Cardiac ventricle fibroblast (primary cell): ENCODE measurements around the gene SETDB2. TPM values are rescaled to one million over a fixed set of nuclear protein-coding genes. Genes with fewer than 3 reads are reported as not detected.

ENCODE experiments used
- total RNA-seq: library from RNA; depleted of rRNA; stranded (reverse); fragments of >200 nt; gene quantifications from 2 replicates; pipeline ENCODE4 v1.2.3, GENCODE V29; 2015

Gene SETDB2, protein sequence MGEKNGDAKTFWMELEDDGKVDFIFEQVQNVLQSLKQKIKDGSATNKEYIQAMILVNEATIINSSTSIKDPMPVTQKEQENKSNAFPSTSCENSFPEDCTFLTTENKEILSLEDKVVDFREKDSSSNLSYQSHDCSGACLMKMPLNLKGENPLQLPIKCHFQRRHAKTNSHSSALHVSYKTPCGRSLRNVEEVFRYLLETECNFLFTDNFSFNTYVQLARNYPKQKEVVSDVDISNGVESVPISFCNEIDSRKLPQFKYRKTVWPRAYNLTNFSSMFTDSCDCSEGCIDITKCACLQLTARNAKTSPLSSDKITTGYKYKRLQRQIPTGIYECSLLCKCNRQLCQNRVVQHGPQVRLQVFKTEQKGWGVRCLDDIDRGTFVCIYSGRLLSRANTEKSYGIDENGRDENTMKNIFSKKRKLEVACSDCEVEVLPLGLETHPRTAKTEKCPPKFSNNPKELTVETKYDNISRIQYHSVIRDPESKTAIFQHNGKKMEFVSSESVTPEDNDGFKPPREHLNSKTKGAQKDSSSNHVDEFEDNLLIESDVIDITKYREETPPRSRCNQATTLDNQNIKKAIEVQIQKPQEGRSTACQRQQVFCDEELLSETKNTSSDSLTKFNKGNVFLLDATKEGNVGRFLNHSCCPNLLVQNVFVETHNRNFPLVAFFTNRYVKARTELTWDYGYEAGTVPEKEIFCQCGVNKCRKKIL
- 2.8 and 3.6 TPM in 2 replicates for total RNA-seq

DNA sequence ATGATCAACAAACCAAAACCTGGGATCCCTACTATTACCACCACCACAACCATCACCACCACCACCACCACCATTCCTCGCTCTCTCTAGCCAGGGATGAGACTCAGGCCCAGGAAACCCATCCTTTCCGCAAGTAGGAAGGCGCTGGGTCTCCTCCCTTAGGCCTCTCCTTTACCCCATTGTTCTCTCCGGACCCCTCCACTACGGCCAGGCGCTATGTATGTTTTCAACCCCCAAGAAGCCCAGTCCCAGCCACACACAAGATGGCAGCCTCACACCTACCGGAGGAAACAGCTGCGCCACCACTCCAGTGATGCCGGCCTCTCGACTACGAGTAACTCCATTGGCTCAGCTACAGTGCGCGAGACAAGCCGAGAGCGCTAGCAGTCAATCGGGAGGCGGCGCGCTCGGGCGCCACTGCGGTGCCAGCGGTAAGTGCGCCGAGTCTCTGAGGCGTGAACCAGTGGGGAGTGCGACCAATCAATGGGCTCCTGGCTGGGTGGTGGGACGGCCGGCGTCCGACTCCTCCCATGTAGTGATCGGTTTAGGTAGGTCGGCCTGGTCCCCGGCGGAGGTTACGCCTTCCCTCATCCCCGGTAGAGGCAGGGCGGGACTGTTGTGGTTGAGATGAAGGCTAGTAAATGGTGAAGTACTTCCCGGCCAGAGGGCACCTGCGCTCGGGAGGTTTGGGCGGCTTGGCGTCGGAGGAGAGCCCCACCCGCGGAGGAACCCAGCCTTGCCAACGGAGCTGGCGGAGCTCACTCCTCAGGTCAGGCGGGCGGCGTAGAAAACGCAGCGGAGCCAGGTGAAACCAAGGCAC is at the start of gene SETDB2, which contains the start of gene CAB39L:
TSS of gene SETDB2 (plus strand) at position 571 of the 820 bp plus-strand sequence. CDS start 7,620 bp downstream, outside the sequence.
TSS of gene CAB39L (minus strand) at position 361 of the 820 bp plus-strand sequence. CDS start 61,154 bp downstream, outside the sequence.

DNA sequence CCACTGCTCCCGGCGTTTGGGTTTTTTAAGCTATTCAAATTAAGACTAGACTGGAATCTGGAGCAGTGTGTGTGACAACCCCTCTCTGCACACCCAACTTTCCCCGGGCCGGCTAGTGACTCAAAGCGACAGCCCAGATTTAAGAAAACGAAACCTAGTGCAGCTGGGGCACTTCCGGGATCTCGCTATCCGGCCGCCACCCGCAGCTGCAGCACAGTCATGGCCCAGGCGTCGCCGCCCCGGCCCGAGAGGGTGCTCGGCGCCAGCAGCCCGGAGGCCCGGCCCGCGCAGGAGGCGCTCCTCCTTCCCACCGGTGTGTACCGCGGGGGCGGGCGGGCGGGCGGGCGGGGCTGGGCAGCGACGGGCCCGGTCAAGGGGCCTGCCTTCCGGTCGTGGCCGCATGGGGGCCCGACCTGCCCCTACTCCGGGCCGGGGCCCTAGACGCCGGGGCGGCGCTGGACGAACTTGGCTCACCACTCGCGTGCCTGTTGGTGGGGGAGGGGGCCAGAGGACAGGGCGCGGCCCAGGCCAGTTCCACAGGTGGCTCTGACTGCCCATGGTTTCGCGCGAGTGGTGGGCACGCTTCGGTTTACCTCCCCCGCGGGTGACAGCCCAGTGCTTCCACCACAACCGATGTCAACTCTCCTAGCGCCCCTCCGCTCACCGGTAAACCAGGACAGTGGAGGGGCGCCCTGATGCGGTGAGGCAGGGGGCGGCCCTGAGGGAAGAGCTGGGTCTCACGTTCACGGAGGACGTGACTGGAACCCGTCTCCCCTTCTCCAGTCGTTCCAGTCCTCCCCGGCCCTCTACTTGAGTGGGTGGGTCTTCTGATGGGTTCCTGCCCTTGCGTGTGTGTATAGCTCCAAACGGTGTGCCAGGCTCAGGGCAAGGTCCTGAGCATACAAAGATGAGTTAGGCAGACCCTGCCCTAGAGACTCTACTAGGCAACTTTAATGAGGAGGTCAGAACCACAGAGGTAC is 52.0 kb downstream of the SETDB2 start, which contains the start of gene PHF11:
TSS of gene PHF11 (plus strand) at position 171 of the 980 bp plus-strand sequence. CDS start at position 220, 49 bp downstream.

Other genes starting within 250 kb of the SETDB2 start
- not detected in 2 replicates for gene MLNR, start 223.9 kb upstream of the SETDB2 start, total RNA-seq
- gene CDADC1, start 196.3 kb upstream of the SETDB2 start, total RNA-seq = 3.5 and 4.0 TPM in 2 replicates
- gene CAB39L, start 210 bp upstream of the SETDB2 start, total RNA-seq = 6.3 and 6.6 TPM in 2 replicates
- 16.8 and 19.0 TPM in 2 replicates for gene PHF11, start 51.7 kb downstream of the SETDB2 start, total RNA-seq
- 9.4 and 9.9 TPM in 2 replicates for gene RCBTB1, start 141.3 kb downstream of the SETDB2 start, total RNA-seq
- not detected in 2 replicates for gene ARL11, start 184.2 kb downstream of the SETDB2 start, total RNA-seq
- 79.0 and 96.7 TPM in 2 replicates for gene EBPL, start 247.2 kb downstream of the SETDB2 start, total RNA-seq